ENCODE measurements around the gene GLIS1. TPM values are rescaled to one million over a fixed set of nuclear protein-coding genes. Genes with fewer than 3 reads are reported as not detected.

Gene GLIS1
- total RNA-seq, 1 donor from 2014 or later: 0.16 TPM

DNA sequence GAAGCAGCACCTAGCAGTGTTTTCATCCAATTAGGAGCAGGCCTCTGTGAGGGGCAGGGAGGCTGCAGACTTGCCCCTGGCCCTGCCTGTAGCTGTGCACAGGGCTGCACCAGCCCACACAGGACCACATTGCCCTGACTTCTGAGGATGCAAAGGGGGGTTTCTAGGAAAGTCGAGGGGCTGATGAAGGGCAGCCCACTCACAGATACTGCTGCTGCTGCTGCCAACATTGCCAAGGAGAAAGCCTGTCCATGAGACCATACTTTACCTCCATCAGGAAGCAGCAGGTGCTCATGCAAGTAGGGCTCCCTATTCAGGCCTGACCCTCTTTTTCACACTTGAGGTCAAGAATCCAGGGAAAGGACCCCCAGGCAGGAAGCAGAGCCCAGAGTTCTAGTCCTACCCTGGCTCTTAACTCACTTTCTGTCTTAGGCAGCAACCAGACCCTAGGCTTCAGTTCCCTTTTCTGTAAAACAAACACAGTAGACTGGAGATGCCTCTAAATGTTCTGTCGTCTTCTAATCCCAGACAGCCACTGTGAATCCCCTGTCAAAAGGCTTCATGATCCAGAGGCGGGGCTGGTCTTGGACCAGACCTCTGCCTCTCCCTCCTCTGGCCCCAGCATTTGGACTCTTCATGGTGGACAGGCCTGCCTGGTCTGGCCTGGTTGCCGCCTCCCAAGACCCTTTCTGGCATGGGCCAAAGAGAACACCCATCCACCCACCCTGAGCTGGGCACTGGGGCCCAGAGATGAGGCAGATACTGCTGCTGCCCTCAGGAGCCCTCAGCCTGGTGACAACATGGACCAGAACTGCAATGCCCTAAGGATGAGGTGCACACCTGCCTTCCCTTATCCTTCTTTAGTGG is 120.2 kb downstream of the GLIS1 start:
- no peaks in the 10 kb centered on the region for H3K36me3 ChIP-seq
- intact Hi-C loops (cut with micrococcal nuclease): no loop called here
- H3K9me3 ChIP-seq (replicated peaks): peaks cover 6% of the 10 kb centered on the region
- TF ChIP-seq, protein P1, sequence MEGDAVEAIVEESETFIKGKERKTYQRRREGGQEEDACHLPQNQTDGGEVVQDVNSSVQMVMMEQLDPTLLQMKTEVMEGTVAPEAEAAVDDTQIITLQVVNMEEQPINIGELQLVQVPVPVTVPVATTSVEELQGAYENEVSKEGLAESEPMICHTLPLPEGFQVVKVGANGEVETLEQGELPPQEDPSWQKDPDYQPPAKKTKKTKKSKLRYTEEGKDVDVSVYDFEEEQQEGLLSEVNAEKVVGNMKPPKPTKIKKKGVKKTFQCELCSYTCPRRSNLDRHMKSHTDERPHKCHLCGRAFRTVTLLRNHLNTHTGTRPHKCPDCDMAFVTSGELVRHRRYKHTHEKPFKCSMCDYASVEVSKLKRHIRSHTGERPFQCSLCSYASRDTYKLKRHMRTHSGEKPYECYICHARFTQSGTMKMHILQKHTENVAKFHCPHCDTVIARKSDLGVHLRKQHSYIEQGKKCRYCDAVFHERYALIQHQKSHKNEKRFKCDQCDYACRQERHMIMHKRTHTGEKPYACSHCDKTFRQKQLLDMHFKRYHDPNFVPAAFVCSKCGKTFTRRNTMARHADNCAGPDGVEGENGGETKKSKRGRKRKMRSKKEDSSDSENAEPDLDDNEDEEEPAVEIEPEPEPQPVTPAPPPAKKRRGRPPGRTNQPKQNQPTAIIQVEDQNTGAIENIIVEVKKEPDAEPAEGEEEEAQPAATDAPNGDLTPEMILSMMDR (IDR thresholded peaks at IDR 0.05; ENCODE audit: borderline replicate concordance): no peak
- no peaks in the 10 kb centered on the region for H3K4me1 ChIP-seq
- no peak for DNase-seq
- H3K27me3 ChIP-seq (ENCODE audit: low read depth): peaks cover 23% of the 10 kb centered on the region
- H3K4me3 ChIP-seq: no peak overlapping the region
- no peak overlapping the region for H3K27ac ChIP-seq (replicated peaks)

DNA sequence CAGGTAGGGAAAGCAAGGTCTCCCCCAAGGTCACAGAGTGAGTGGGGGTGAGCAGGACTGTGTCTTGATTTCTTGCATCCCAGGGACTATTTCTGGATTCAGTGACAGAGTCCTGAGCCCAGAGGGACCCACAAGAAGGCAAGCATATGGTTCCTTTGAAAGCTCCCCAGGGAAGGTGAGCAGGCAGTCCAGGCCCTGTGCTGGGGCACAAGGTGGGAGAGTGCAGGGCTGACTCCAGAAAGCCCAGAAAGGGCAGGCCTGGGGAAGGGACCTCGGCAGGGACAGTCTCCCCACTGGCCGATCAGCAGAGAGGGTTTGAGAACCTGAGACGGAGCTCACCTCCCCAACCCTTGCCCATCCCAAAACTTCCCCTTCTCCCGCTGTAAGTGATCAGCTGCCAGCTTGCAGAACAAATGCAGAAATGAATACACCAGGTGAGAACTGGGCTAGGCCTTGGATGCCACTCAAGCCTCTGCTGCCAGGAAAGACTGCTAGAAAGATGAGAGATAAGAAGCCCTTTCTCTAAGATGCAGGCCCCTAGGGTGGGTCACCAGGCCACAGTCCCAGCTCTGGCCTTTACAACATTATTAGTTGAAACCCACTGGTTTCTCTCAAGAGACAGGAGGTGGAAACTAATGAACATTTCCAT is 121.0 kb downstream of the GLIS1 start:
- no peak for DNase-seq
- no peaks in the 10 kb centered on the region for H3K4me1 ChIP-seq
- intact Hi-C loops (cut with micrococcal nuclease): no loop called here

DNA sequence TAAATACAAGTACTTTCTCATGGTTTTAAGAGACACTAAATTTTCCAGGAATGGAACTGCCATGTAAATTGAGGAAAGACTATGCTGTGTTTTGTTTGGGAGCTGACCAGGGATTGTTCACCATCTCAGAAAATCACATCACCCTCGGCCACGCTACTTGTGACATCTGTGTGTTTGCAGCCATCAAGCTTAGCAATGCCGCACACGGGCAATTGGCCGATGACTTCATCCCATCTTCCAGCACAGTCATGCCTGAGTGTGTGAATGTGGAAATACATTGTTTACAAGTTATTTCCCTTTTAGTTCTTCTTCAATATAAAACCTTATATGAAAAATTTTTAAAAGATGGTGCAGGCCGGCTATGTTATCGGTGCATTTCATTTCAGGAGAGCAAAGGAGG is 121.6 kb downstream of the GLIS1 start:
- DNase-seq: no peak

More for the DNA sequence above, 121.0 kb downstream of the GLIS1 start:
- Histone ChIP-seq H3K36me3 (no peaks in the 10 kb centered on the region), H3K9me3 (replicated peaks) (no peaks in the 10 kb centered on the region), H3K27me3 (ENCODE audit: low read depth) (peaks cover 23% of the 10 kb centered on the region), H3K4me3 (no peak overlapping the region), H3K27ac (replicated peaks) (no peak overlapping the region)
- TF ChIP-seq, protein P1 (IDR thresholded peaks at IDR 0.05; ENCODE audit: borderline replicate concordance): no peak

DNA sequence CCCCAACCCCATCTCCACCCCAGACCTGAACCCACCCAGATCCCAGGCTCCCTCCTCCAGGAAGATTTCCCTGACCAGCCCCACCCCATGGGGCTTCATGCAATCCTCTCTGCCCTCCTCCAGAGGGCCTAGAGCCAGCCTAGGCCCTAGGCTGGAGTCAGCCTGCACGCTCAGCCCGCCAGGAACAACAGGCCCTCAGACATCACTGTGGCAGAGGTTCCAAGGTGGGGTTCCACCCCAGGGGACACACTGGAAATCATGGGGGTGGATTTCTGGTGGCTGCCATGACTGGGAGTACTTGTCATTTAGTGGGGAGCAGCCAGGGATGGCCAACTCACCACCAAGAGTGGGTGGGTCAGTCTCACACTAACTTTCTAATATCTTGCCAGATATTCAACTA is 122.0 kb downstream of the GLIS1 start:
- no peak overlapping the region for H3K4me3 ChIP-seq
- TF ChIP-seq, protein P1 (IDR thresholded peaks at IDR 0.05; ENCODE audit: borderline replicate concordance): no peak
- H3K9me3 ChIP-seq (replicated peaks): no peaks in the 10 kb centered on the region
- no peaks in the 10 kb centered on the region for H3K36me3 ChIP-seq
- intact Hi-C loops (cut with micrococcal nuclease): no loop called here
- no peaks in the 10 kb centered on the region for H3K4me1 ChIP-seq
- peaks cover 18% of the 10 kb centered on the region for H3K27me3 ChIP-seq (ENCODE audit: low read depth)
- no peak overlapping the region for H3K27ac ChIP-seq (replicated peaks)
- no peak for DNase-seq

More for the DNA sequence above, 121.6 kb downstream of the GLIS1 start:
- TF ChIP-seq, protein P1 (IDR thresholded peaks at IDR 0.05; ENCODE audit: borderline replicate concordance): no peak
- H3K36me3 ChIP-seq: no peaks in the 10 kb centered on the region
- no peak overlapping the region for H3K27ac ChIP-seq (replicated peaks)
- no peaks in the 10 kb centered on the region for H3K4me1 ChIP-seq
- no peaks in the 10 kb centered on the region for H3K9me3 ChIP-seq (replicated peaks)
- no peak overlapping the region for H3K4me3 ChIP-seq
- peaks cover 19% of the 10 kb centered on the region for H3K27me3 ChIP-seq (ENCODE audit: low read depth)
- intact Hi-C loops (cut with micrococcal nuclease): no loop called here

DNA sequence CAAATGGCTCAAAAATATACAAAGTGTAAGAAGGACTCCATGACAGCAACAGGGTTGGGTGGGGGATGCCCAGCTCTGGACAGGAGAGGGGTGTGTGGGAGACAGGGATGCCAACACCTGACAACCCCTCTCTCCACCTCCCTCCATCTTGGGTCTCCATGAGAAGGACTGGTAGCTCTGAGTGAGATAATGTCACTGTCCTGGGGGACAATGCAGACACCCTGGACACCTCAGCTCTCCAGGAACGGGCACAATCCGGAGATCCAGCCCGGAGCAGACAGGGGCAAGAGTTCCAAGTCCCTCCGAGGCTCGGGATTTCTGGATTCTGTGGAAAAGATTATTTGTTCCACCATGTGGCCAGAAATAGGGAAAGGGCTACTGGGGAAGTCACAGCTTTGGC is 122.5 kb downstream of the GLIS1 start:
- H3K4me1 ChIP-seq: no peaks in the 10 kb centered on the region
- H3K9me3 ChIP-seq (replicated peaks): peaks cover 4% of the 10 kb centered on the region
- H3K27ac ChIP-seq (replicated peaks): no peak overlapping the region
- no peak overlapping the region for H3K4me3 ChIP-seq
- no peaks in the 10 kb centered on the region for H3K36me3 ChIP-seq
- TF ChIP-seq, protein P1 (IDR thresholded peaks at IDR 0.05; ENCODE audit: borderline replicate concordance): no peak
- DNase-seq: no peak
- intact Hi-C loops (cut with micrococcal nuclease): no loop called here
- H3K27me3 ChIP-seq (ENCODE audit: low read depth): peaks cover 18% of the 10 kb centered on the region
